Cardiac atrium fibroblast (primary cell): ENCODE results near the gene MAGEC2. TPM values are rescaled to one million over a fixed set of nuclear protein-coding genes. Genes with fewer than 3 reads are reported as not detected.

Source experiments
- total RNA-seq: library from RNA; depleted of rRNA; stranded (reverse); fragments of >200 nt; gene quantifications from 2 replicates; pipeline ENCODE4 v1.2.3, GENCODE V29; 2015

The MAGEC2 gene
- total RNA-seq = not detected in 2 replicates

GRCh38 chrX:142204522-142205433, at the start of gene MAGEC2:
Gene MAGEC2 (minus strand): TSS chrX:142205290. CDS start chrX:142203987, 1,303 bp downstream.

